ENCODE data around the gene CTNNA1. TPM values are rescaled to one million over a fixed set of nuclear protein-coding genes. Genes with fewer than 3 reads are reported as not detected.
"Not testable (repeated sequence)": the region's sequence is repeated elsewhere in the genome, so short reads cannot be mapped to it uniquely, and the experiment has no call there.

CTNNA1 gene
- total RNA-seq, 4 donors from 2014 or later: 223 to 304 (median 263) TPM

DNA sequence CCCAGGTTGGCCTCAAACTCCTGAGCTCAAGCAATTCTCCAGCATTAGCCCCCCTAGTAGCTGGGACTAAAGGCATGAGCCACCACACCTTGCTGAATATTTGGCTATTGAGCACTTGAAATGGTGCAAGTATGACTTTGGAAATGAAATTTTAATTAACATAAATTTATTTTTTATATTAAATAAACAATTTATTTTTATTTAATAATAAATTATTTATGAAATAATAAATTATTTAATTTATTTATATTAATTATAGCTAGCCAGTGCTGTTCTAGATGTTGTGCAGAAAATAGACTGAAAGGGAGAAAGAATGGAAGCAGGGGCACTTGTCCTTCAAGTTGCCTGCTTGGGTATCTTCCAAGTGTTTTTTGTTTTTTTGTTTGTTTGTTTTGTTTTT, 40.0 kb upstream of the CTNNA1 start:
- intact Hi-C loops (cut with DNase I; ENCODE audit: low total_unique reads): no loop called here
- TF ChIP-seq POLR2A (IDR thresholded peaks at IDR 0.05): no peak
- TF ChIP-seq, protein P1, sequence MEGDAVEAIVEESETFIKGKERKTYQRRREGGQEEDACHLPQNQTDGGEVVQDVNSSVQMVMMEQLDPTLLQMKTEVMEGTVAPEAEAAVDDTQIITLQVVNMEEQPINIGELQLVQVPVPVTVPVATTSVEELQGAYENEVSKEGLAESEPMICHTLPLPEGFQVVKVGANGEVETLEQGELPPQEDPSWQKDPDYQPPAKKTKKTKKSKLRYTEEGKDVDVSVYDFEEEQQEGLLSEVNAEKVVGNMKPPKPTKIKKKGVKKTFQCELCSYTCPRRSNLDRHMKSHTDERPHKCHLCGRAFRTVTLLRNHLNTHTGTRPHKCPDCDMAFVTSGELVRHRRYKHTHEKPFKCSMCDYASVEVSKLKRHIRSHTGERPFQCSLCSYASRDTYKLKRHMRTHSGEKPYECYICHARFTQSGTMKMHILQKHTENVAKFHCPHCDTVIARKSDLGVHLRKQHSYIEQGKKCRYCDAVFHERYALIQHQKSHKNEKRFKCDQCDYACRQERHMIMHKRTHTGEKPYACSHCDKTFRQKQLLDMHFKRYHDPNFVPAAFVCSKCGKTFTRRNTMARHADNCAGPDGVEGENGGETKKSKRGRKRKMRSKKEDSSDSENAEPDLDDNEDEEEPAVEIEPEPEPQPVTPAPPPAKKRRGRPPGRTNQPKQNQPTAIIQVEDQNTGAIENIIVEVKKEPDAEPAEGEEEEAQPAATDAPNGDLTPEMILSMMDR (IDR thresholded peaks at IDR 0.05): no peak
- H3K4me3 ChIP-seq (ENCODE audit: low read depth, poor library complexity, severe bottlenecking): no peak overlapping the region
- no peak for DNase-seq (ENCODE audit: low spot score in 2 of 2)

DNA sequence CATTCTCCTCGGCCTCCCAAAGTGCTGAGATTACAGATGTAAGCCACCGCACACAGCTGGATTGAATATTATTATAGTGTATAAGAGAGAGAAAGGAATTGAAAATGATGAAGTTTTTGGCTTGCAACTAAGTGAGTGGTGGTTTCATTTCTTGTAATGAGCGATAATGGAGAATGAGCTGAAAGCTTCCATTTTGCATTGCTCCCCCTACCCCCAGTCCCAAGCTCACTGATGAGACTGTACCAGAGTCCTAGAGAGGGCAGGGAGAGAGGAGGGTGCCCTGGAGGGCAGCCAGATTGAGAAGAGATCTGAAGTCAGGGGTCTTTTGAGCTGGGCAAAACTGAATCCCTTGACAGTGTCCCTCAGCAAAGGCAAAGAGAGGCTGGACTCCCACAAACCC, 38.5 kb upstream of the CTNNA1 start:
- WGBS, 2 donors: 75 to 84% methylated on average over 3 of the region's 3 CpGs
- H3K4me3 ChIP-seq (ENCODE audit: low read depth, poor library complexity, severe bottlenecking): no peak overlapping the region
- intact Hi-C loops (cut with DNase I; ENCODE audit: low total_unique reads): no loop called here
- TF ChIP-seq, protein P1 (IDR thresholded peaks at IDR 0.05): no peak
- TF ChIP-seq POLR2A (IDR thresholded peaks at IDR 0.05): no peak
- DNase-seq (ENCODE audit: low spot score in 2 of 2): no peak

DNA sequence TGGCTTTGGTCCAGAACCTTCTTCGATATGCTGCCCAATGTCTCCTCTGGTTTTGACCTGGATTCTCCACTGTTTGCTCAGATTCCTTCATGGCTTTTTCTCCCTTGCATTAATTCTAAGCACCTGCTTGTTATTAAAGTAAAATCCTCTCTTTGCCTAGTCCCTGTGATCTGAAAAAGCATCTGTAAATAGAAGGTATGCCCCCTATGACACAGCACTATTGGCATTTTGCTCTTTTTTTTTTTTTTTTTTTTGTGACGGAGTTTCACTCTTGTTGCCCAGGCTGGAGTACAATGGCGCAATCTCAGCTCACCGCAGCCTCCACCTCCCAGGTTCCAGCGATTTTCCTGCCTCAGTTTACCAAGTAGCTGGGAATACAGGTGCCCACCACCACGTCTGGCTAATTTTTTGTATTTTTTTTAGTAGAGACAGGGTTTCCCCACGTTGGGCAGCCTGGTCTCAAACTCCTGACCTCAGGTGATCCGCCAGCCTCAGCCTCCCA, 37.2 kb upstream of the CTNNA1 start:
- 73 to 74% methylated on average over 8 of the region's 8 CpGs for WGBS, 2 donors

DNA sequence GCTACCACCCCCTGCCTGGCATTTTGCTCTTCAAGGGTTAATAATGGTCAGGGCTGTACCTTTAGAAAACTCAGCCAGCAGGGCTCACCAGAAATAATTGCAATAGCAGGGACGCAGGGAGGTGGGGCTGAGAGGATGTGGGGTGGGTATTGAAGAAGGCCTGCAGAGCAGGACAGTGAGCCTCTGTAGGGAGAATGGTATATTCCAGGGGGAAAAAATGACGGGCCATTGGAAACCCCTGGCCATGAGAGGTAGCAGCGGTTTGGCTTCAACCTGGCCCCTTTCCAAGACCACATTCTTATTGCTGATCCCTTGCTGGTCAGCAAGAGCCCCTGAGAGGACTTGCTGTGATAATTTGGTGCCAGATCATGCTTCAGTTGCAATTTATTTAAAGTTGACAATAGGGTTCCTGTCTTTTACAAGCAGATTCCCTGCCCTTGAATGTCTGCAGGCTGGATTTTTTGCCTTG, 36.7 kb upstream of the CTNNA1 start:
- WGBS, 2 donors: 33 to 36% methylated on average over 3 of the region's 3 CpGs

More for the DNA sequence above, 37.2 kb upstream of the CTNNA1 start:
- intact Hi-C loops (cut with DNase I; ENCODE audit: low total_unique reads); H3K4me3 ChIP-seq (ENCODE audit: low read depth, poor library complexity, severe bottlenecking); DNase-seq (ENCODE audit: low spot score in 2 of 2): not testable (repeated sequence)

DNA sequence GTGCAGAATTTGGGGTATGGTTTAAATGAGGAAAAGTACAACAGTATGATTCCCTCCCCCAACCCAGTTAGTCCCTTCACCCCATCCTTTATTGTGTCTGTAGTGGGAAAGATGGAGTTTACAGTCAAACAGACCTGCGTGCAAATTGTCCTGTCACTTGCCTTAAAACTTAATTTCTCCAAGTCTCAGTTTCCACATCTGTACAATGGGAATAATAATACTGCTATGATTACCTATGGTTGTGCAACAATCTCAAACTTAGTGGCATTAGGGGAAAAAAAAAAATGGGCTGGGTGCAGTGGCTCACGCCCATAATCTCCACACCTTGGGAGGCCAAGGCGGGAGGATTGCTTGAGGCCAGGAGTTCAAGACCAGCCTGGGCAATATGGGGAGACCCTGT, 35.8 kb upstream of the CTNNA1 start:
- TF ChIP-seq, protein P1 (IDR thresholded peaks at IDR 0.05): no peak
- TF ChIP-seq POLR2A (IDR thresholded peaks at IDR 0.05): no peak
- 96 to 100% methylated on average over 3 of the region's 3 CpGs for WGBS, 2 donors
- no peak overlapping the region for H3K4me3 ChIP-seq (ENCODE audit: low read depth, poor library complexity, severe bottlenecking)
- DNase-seq (ENCODE audit: low spot score in 2 of 2): no peak
- intact Hi-C loops (cut with DNase I; ENCODE audit: low total_unique reads): no loop called here

More for the DNA sequence above, 36.7 kb upstream of the CTNNA1 start:
- intact Hi-C loops (cut with DNase I; ENCODE audit: low total_unique reads): no loop called here
- TF ChIP-seq, protein P1 (IDR thresholded peaks at IDR 0.05): no peak
- TF ChIP-seq POLR2A (IDR thresholded peaks at IDR 0.05): no peak
- DNase-seq (ENCODE audit: low spot score in 2 of 2): no peak
- no peak overlapping the region for H3K4me3 ChIP-seq (ENCODE audit: low read depth, poor library complexity, severe bottlenecking)

DNA sequence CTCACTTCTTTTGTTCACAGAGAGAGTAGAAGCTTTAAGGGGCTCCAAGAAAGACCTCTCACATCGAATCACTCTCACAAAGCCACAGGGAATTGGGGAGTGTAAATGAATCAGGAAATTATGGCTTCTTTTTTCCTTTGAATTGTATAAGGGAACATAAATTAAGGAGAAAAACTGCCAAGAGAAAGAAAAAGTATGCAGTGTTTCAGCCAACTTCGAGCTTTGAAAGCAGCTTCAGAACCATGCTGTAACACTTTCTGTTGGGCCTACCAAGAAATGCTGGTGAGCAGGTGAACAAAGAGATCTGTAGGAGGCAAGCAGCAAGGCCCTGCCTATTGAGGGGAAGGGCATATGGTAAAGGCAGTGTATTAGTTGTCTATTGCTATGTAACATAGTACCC, 33.4 kb upstream of the CTNNA1 start:
- intact Hi-C loops (cut with DNase I; ENCODE audit: low total_unique reads): no loop called here
- H3K4me3 ChIP-seq (ENCODE audit: low read depth, poor library complexity, severe bottlenecking): no peak overlapping the region
- no peak for DNase-seq (ENCODE audit: low spot score in 2 of 2)
- TF ChIP-seq, protein P1 (IDR thresholded peaks at IDR 0.05): no peak
- TF ChIP-seq POLR2A (IDR thresholded peaks at IDR 0.05): no peak
- 48 to 56% methylated on average over 2 of the region's 2 CpGs for WGBS, 2 donors

Data from lower leg skin (tissue), 4 donors.